H9 (cell line): Measurements from ENCODE around the gene PTX3. TPM values are rescaled to one million over a fixed set of nuclear protein-coding genes. Genes with fewer than 3 reads are reported as not detected.

Experiments used
- DNase-seq: peaks from one replicate; pipeline ENCODE4 v3.0.0-alpha.2; 2017
- H2AFZ ChIP-seq: one replicate; pipeline ENCODE4 v1.6.1; 2013; ENCODE audit warnings: mild to moderate bottlenecking, low read length, control low read depth, moderate library complexity
- H2AK5ac ChIP-seq: 2 replicates; pipeline ENCODE4 v1.6.1; 2013; ENCODE audit warnings: low read length, control low read depth, mixed read lengths; ENCODE audit not compliant: insufficient read length
- H2BK120ac ChIP-seq: one replicate; pipeline ENCODE4 v1.6.1; 2013; ENCODE audit warnings: low read depth, mild to moderate bottlenecking, low read length, control low read depth, inconsistent platforms; ENCODE audit not compliant: poor library complexity, severe bottlenecking
- H2BK12ac ChIP-seq: 2 replicates; pipeline ENCODE4 v1.6.1; 2013; ENCODE audit warnings: low read length, control low read depth, mixed read lengths, low read depth; ENCODE audit not compliant: insufficient read length
- H2BK15ac ChIP-seq: 2 replicates; pipeline ENCODE4 v1.6.1; 2013; ENCODE audit warnings: low read depth, low read length, control low read depth
- H2BK20ac ChIP-seq: one replicate; pipeline ENCODE4 v1.6.1; 2013; ENCODE audit warnings: low read depth, mild to moderate bottlenecking, low read length, control low read depth, inconsistent platforms; ENCODE audit not compliant: poor library complexity, severe bottlenecking
- H2BK5ac ChIP-seq: 2 replicates; pipeline ENCODE4 v1.6.1; 2013; ENCODE audit warnings: low read length, control low read depth, mixed read lengths; ENCODE audit not compliant: insufficient read length
- H3K14ac ChIP-seq: 2 replicates; pipeline ENCODE4 v1.6.1; 2013; ENCODE audit warnings: low read length, control low read depth; ENCODE audit not compliant: insufficient read depth
- H3K18ac ChIP-seq: 2 replicates; pipeline ENCODE4 v1.6.1; 2013; ENCODE audit warnings: low read depth, mild to moderate bottlenecking, mixed read lengths, low read length, control low read depth; ENCODE audit not compliant: insufficient read length
- H3K23ac ChIP-seq: 2 replicates; pipeline ENCODE4 v1.6.1; 2013; ENCODE audit warnings: low read length, control low read depth, mixed read lengths, low read depth; ENCODE audit not compliant: insufficient read length
- H3K23me2 ChIP-seq: 2 replicates; pipeline ENCODE4 v1.6.1; 2013; ENCODE audit warnings: low read depth, mild to moderate bottlenecking, mixed read lengths, low read length, control low read depth; ENCODE audit not compliant: insufficient read length, poor library complexity, severe bottlenecking
- H3K27ac ChIP-seq: 2 replicates; pipeline ENCODE4 v1.5.1; 2013; ENCODE audit warnings: low read length, control low read depth, mixed read lengths, low read depth; ENCODE audit not compliant: insufficient read length
- H3K27me3 ChIP-seq: 2 replicates; pipeline ENCODE4 v1.6.1; 2013; ENCODE audit warnings: low read length, control low read depth, inconsistent platforms; ENCODE audit not compliant: insufficient read depth
- H3K4ac ChIP-seq: 2 replicates; pipeline ENCODE4 v1.6.1; 2013; ENCODE audit warnings: low read depth, mild to moderate bottlenecking, control low read depth, inconsistent platforms, low read length, moderate library complexity
- H3K4me1 ChIP-seq: 2 replicates; pipeline ENCODE4 v1.6.1; 2013; ENCODE audit warnings: low read length, control low read depth, inconsistent platforms; ENCODE audit not compliant: insufficient read depth
- H3K4me2 ChIP-seq: 2 replicates; pipeline ENCODE4 v1.6.1; 2013; ENCODE audit warnings: low read length, control low read depth, mixed read lengths; ENCODE audit not compliant: insufficient read length, insufficient read depth
- H3K56ac ChIP-seq: 2 replicates; pipeline ENCODE4 v1.6.1; 2013; ENCODE audit warnings: low read depth, mild to moderate bottlenecking, mixed read lengths, low read length, control low read depth; ENCODE audit not compliant: insufficient read length
- H3K79me1 ChIP-seq: 2 replicates; pipeline ENCODE4 v1.6.1; 2013; ENCODE audit warnings: low read depth, mild to moderate bottlenecking, moderate library complexity, low read length, control low read depth, inconsistent platforms; ENCODE audit not compliant: insufficient read depth, poor library complexity, severe bottlenecking
- H3K79me2 ChIP-seq: 2 replicates; pipeline ENCODE4 v1.6.1; 2013; ENCODE audit warnings: low read length, control low read depth, inconsistent platforms; ENCODE audit not compliant: insufficient read depth
- H3K9ac ChIP-seq: 2 replicates; pipeline ENCODE4 v1.6.1; 2013; ENCODE audit warnings: low read length, control low read depth, mixed read lengths; ENCODE audit not compliant: insufficient read length; ENCODE audit errors: extremely low read depth
- H3K9me3 ChIP-seq: one replicate; pipeline ENCODE4 v1.6.1; 2013; ENCODE audit warnings: low read depth, low read length, inconsistent platforms; ENCODE audit not compliant: control insufficient read depth
- H3T11ph ChIP-seq: one replicate; pipeline ENCODE4 v1.6.1; 2013; ENCODE audit warnings: mild to moderate bottlenecking, low read length, control low read depth, inconsistent platforms
- H4K20me1 ChIP-seq: one replicate; pipeline ENCODE4 v1.6.1; 2013; ENCODE audit not compliant: control insufficient read depth, insufficient read length, insufficient read depth
- H4K5ac ChIP-seq: 2 replicates; pipeline ENCODE4 v1.6.1; 2013; ENCODE audit warnings: low read depth, mild to moderate bottlenecking, mixed read lengths, low read length, control low read depth; ENCODE audit not compliant: insufficient read length
- H4K8ac ChIP-seq: replicated peaks from 2 replicates; pipeline ENCODE4 v1.6.1; 2013; ENCODE audit warnings: low read length, control low read depth, mixed read lengths, low read depth; ENCODE audit not compliant: insufficient read length
- H4K91ac ChIP-seq: 2 replicates; pipeline ENCODE4 v1.6.1; 2013; ENCODE audit warnings: low read depth, mild to moderate bottlenecking, moderate library complexity, mixed read lengths, low read length, control low read depth; ENCODE audit not compliant: insufficient read length
- H3K27ac Mint-ChIP-seq, 3 experiments: 2 replicates in 2 of 3; 3 replicates in 1 of 3; pipeline ENCODE4 v1.8.0; 2020 to 2021; ENCODE audit warnings: mixed read lengths in 3 of 3, mild to moderate bottlenecking in 1 of 3, moderate library complexity in 1 of 3
- H3K27me3 Mint-ChIP-seq: 2 replicates; pipeline ENCODE4 v1.8.0; 2021; ENCODE audit warnings: low read depth, mild to moderate bottlenecking, moderate library complexity, mixed read lengths
- H3K36me3 Mint-ChIP-seq, 3 experiments: 2 replicates in 2 of 3; 3 replicates in 1 of 3; pipeline ENCODE4 v1.8.0; 2020 to 2021; ENCODE audit warnings: low read depth in 3 of 3, mixed read lengths in 3 of 3; ENCODE audit not compliant: insufficient read depth in 1 of 3
- H3K4me1 Mint-ChIP-seq, 2 experiments: 2 replicates each; pipeline ENCODE4 v1.8.0; 2020; ENCODE audit warnings: mixed read lengths in 2 of 2
- H3K4me3 Mint-ChIP-seq, 2 experiments: 2 replicates in 1 of 2; 3 replicates in 1 of 2; pipeline ENCODE4 v1.8.0; 2020 to 2021; ENCODE audit warnings: mild to moderate bottlenecking in 2 of 2, mixed read lengths in 2 of 2, moderate library complexity in 1 of 2
- H3K9me3 Mint-ChIP-seq, 2 experiments: 2 replicates in 1 of 2; 3 replicates in 1 of 2; pipeline ENCODE4 v1.8.0; 2020; ENCODE audit warnings: mild to moderate bottlenecking in 2 of 2, mixed read lengths in 2 of 2, moderate library complexity in 1 of 2
- WGBS: extraction: QIAGEN DNeasy Blood & Tissue Kit; methylation state at CpG from one replicate; pipeline ENCODE4 v1.1.7; 2013; ENCODE audit warnings: missing lambda C conversion rate, low lambda C conversion rate, mixed read lengths; ENCODE audit not compliant: insufficient read length; ENCODE audit errors: extremely low coverage; 5-methylcytosine and 5-hydroxymethylcytosine counted together
- total RNA-seq: library from RNA; stranded (reverse); gene quantifications from 2 replicates; pipeline ENCODE4 v1.2.1, GENCODE V29; 2021
- TF ChIP-seq, protein P1 (sequence below): fragments of 200-600 bp; sonication (generic); conservative IDR thresholded peaks from 3 replicates; pipeline ENCODE4 v1.8.0; 2021; ENCODE audit warnings: antibody characterized with exemption, mild to moderate bottlenecking

Gene PTX3
- total RNA-seq, 1 experiment from 2014 or later: 0.11 TPM

DNA sequence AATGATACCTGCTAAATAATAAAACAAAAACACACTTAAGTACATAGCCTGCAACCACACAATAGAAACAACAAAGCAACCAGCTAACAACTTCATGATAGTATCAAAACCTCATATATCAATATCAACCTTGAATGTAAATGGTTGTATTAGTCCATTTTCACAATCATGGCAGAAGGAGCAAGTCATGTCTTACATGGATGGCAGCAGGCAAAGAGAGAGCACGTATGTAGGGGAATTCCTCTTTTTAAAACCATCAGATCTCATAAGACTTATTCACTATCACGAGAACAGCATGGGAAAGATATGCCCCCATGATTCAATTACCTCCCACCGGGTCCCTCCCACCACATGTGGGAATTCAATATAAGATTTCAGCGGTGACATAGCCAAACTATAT lies 44.5 kb upstream of the PTX3 start:
- Mint-ChIP-seq H3K27me3 (no peaks in the 10 kb centered on the region; the same call in 1 of the 2 replicates), H3K9me3 (peaks cover 0 to 6% of the 10 kb centered on the region in 2 experiments; a peak in 2 of 5 replicates), H3K36me3 (0 out of 7 replicates have a peak, but pooled peaks cover 0 to 5% (median 2%) of the 10 kb centered on the region in 3 experiments), H3K27ac (no peak overlapping the region), H3K4me3 (no peak overlapping the region), H3K4me1 (no peaks in the 10 kb centered on the region)
- Histone ChIP-seq H3K4ac (no peak overlapping the region), H3K18ac (no peak overlapping the region), H2BK5ac (no peak overlapping the region), H3K79me1 (no peaks in the 10 kb centered on the region), H4K8ac (no peak overlapping the region), H4K5ac (no peak overlapping the region), H3K4me1 (no peaks in the 10 kb centered on the region), H2BK120ac (no peak overlapping the region), H2AFZ (no peak overlapping the region), H4K20me1 (no peaks in the 10 kb centered on the region), H3K56ac (no peak overlapping the region), H3K79me2 (no peaks in the 10 kb centered on the region), H3K9me3 (no peaks in the 10 kb centered on the region), H2AK5ac (no peak overlapping the region), H3K23me2 (no peaks in the 10 kb centered on the region), H3K4me2 (no peak overlapping the region), H2BK15ac (no peak overlapping the region), H3K27me3 (no peaks in the 10 kb centered on the region), H2BK20ac (no peak overlapping the region), H3K14ac (no peak overlapping the region), H2BK12ac (no peak overlapping the region), H3K27ac (no peak overlapping the region), H3T11ph (no peak overlapping the region), H3K23ac (no peak overlapping the region), H4K91ac (no peak overlapping the region), H3K9ac (no peak overlapping the region)
- no peak for DNase-seq
- WGBS: no CpG with 5 or more reads among the region's 4 CpGs
- TF ChIP-seq, protein P1, sequence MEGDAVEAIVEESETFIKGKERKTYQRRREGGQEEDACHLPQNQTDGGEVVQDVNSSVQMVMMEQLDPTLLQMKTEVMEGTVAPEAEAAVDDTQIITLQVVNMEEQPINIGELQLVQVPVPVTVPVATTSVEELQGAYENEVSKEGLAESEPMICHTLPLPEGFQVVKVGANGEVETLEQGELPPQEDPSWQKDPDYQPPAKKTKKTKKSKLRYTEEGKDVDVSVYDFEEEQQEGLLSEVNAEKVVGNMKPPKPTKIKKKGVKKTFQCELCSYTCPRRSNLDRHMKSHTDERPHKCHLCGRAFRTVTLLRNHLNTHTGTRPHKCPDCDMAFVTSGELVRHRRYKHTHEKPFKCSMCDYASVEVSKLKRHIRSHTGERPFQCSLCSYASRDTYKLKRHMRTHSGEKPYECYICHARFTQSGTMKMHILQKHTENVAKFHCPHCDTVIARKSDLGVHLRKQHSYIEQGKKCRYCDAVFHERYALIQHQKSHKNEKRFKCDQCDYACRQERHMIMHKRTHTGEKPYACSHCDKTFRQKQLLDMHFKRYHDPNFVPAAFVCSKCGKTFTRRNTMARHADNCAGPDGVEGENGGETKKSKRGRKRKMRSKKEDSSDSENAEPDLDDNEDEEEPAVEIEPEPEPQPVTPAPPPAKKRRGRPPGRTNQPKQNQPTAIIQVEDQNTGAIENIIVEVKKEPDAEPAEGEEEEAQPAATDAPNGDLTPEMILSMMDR: no peak
